A549 (cell line): ENCODE results near the gene IL23R. TPM values are rescaled to one million over a fixed set of nuclear protein-coding genes. Genes with fewer than 3 reads are reported as not detected.

Experiments
- ATAC-seq, 2 experiments: fragments of 200-7000 bp in 1 of 2; fragments of >200 bp in 1 of 2; cut with Nextera tagmentation in 1 of 2; cut with Tn5 transposase in 1 of 2; 3 replicates each; pipeline versions ENCODE4 v1.8.0 to v1.9.1; 2018 to 2020; ENCODE audit warnings: mild to moderate bottlenecking in 1 of 2, moderate library complexity in 1 of 2
- CTCF ChIA-PET: fragments of 300-600 bp; sonication (Branson Sonifier 250); formaldehyde crosslinking; extraction: SDS; loops from one replicate; lab custom pipeline; 2021; ENCODE audit warnings: antibody characterized with exemption, inconsistent platforms; lab: Yijun Ruan, JAX
- POLR2A ChIA-PET: fragments of 350-600 bp; formaldehyde crosslinking; extraction: SDS; loops from one replicate; lab custom pipeline; 2021; ENCODE audit warnings: antibody characterized with exemption, inconsistent platforms; lab: Yijun Ruan, JAX
- DNase-seq, 2 experiments: peaks; one replicate each; pipeline versions ENCODE4 v3.0.0 to v3.0.0-alpha.2; 2011 to 2016; ENCODE audit warnings: low read depth in 1 of 2, low spot score in 1 of 2
- FAIRE-seq: peaks from 2 replicates; lab custom pipeline; 2011; peaks lifted over from hg19 to GRCh38; lab: Jason Lieb, UNC
- H3K27ac ChIP-seq, 2 experiments: fragments of >200 bp; sonication (Bioruptor Twin); formaldehyde crosslinking; 3 replicates each; pipeline ENCODE4 v1.5.1; 2016 to 2017
- H3K4me1 ChIP-seq: fragments of >200 bp; sonication (Bioruptor Twin); formaldehyde crosslinking; 3 replicates; pipeline ENCODE4 v1.6.1; 2016
- H3K4me2 ChIP-seq: fragments of >200 bp; sonication (Bioruptor Twin); formaldehyde crosslinking; 3 replicates; pipeline ENCODE4 v1.6.1; 2016
- H3K4me3 ChIP-seq: fragments of >200 bp; sonication (Bioruptor Twin); formaldehyde crosslinking; 3 replicates; pipeline ENCODE4 v1.5.1; 2016
- H3K9me3 ChIP-seq: fragments of >200 bp; sonication (Bioruptor Twin); formaldehyde crosslinking; 3 replicates; pipeline ENCODE4 v1.6.1; 2016
- BHLHE40 ChIP-seq: IDR thresholded peaks from 2 replicates; pipeline ENCODE4 v1.6.1; 2012; ENCODE audit warnings: low read depth, low read length, inconsistent platforms
- CBX2 ChIP-seq: fragments of 200-600 bp; sonication (generic); IDR thresholded peaks from 2 replicates; pipeline ENCODE4 v1.6.1; 2016; ENCODE audit warnings: low read depth, mild to moderate bottlenecking, borderline replicate concordance
- CEBPB ChIP-seq, 2 experiments: fragments of >200 bp in 1 of 2; sonication (Bioruptor Twin) in 1 of 2; formaldehyde crosslinking in 1 of 2; IDR thresholded peaks; 2 replicates each; pipeline ENCODE4 v1.6.1; 2012 to 2016
- ESRRA ChIP-seq: fragments of 150-350 bp; IDR thresholded peaks from 2 replicates; pipeline ENCODE4 v1.6.1; 2014; ENCODE audit warnings: mild to moderate bottlenecking, low read length, borderline replicate concordance
- GATA3 ChIP-seq: IDR thresholded peaks from 2 replicates; pipeline ENCODE4 v1.6.1; 2012; ENCODE audit warnings: borderline replicate concordance
- HEYL ChIP-seq: fragments of 250-450 bp; sonication (Bioruptor Pico); IDR thresholded peaks from 2 replicates; pipeline ENCODE4 v1.8.0; 2021; ENCODE audit warnings: mild to moderate bottlenecking, moderate library complexity
- HOXB13 ChIP-seq: fragments of 250-450 bp; sonication (Bioruptor Pico); IDR thresholded peaks from 2 replicates; pipeline ENCODE4 v1.5.0; 2020; ENCODE audit warnings: low read depth, mild to moderate bottlenecking, moderate library complexity
- KDM5A ChIP-seq: fragments of 200-600 bp; sonication (generic); IDR thresholded peaks from 2 replicates; pipeline ENCODE4 v1.6.1; 2016; ENCODE audit warnings: antibody characterized with exemption, mild to moderate bottlenecking
- MAZ ChIP-seq: fragments of 150-350 bp; IDR thresholded peaks from 2 replicates; pipeline ENCODE4 v1.6.1; 2014; ENCODE audit warnings: antibody characterized with exemption, low read depth, low read length, borderline replicate concordance
- NPAS2 ChIP-seq: fragments of 250-450 bp; sonication (Bioruptor Pico); IDR thresholded peaks from 2 replicates; pipeline ENCODE4 v1.8.0; 2022; ENCODE audit warnings: mild to moderate bottlenecking, moderate library complexity, borderline replicate concordance
- NR3C1 ChIP-seq: fragments of >200 bp; sonication (Bioruptor Twin); formaldehyde crosslinking; IDR thresholded peaks from 3 replicates; pipeline ENCODE4 v1.6.1; 2017
- POLR2A ChIP-seq: IDR thresholded peaks from 2 replicates; pipeline ENCODE4 v1.6.1; 2012; ENCODE audit warnings: mild to moderate bottlenecking, low read length
- RARB ChIP-seq: fragments of 250-450 bp; sonication (Bioruptor Pico); IDR thresholded peaks from 2 replicates; pipeline ENCODE4 v1.8.0; 2021; ENCODE audit warnings: mild to moderate bottlenecking, moderate library complexity
- RCOR1 ChIP-seq: fragments of 150-350 bp; IDR thresholded peaks from 2 replicates; pipeline ENCODE4 v1.6.1; 2014; ENCODE audit warnings: antibody characterized with exemption, low read length, low read depth
- RFX5 ChIP-seq: fragments of 450-650 bp; IDR thresholded peaks from 2 replicates; pipeline ENCODE4 v1.7.1; 2014; ENCODE audit warnings: antibody characterized with exemption, mild to moderate bottlenecking, moderate library complexity
- SREBF2 ChIP-seq: fragments of 450-650 bp; IDR thresholded peaks from 2 replicates; pipeline ENCODE4 v1.6.1; 2014; ENCODE audit warnings: mild to moderate bottlenecking, moderate library complexity
- TP53 ChIP-seq: fragments of 250-450 bp; sonication (Bioruptor Pico); IDR thresholded peaks from 2 replicates; pipeline ENCODE4 v1.5.0; 2021; ENCODE audit warnings: mild to moderate bottlenecking, moderate library complexity
- ZFP36 ChIP-seq: fragments of 450-650 bp; IDR thresholded peaks from 2 replicates; pipeline ENCODE4 v1.6.1; 2014; ENCODE audit warnings: borderline replicate concordance; ENCODE audit not compliant: partially characterized antibody
- WGBS: methylation state at CpG from one replicate; pipeline ENCODE4 v1.1.6; 2017; ENCODE audit errors: missing lambda C conversion rate; 5-methylcytosine and 5-hydroxymethylcytosine counted together
- polyA plus RNA-seq, 4 experiments: library from polyadenylated mRNA; depleted of rRNA in 3 of 4; stranded (reverse); fragments of >200 nt; fragmentation: RNase III in 1 of 4; extraction: RNeasy Plus Mini Kit Qiagen cat#74134 plus additional on column Dnase treatment in 1 of 4; gene quantifications; 2 replicates in 3 of 4; 3 replicates in 1 of 4; pipeline ENCODE4 v1.2.3, GENCODE V29; 2011 to 2017
- TF ChIP-seq, protein P1 (sequence below): fragments of >200 bp; sonication (Bioruptor Twin); formaldehyde crosslinking; IDR thresholded peaks from 2 replicates; pipeline ENCODE4 v1.6.1; 2016
- TF ChIP-seq, protein P2 (sequence below): IDR thresholded peaks from 2 replicates; pipeline ENCODE4 v1.6.1; 2012; ENCODE audit warnings: low read depth, borderline replicate concordance
- TF ChIP-seq, protein P3 (sequence below): IDR thresholded peaks from 2 replicates; pipeline ENCODE4 v1.6.1; 2012
- TF ChIP-seq, protein P4 (sequence below): IDR thresholded peaks from 2 replicates; pipeline ENCODE4 v1.6.1; 2012
- TF ChIP-seq, protein P5 (sequence below): fragments of 250-450 bp; sonication (Bioruptor Pico); IDR thresholded peaks from 2 replicates; pipeline ENCODE4 v1.5.0; 2021; ENCODE audit warnings: mild to moderate bottlenecking, moderate library complexity, borderline replicate concordance

Gene IL23R
- polyA plus RNA-seq, 2 of the 4 experiments (the other 2 are of a cell fraction), result not detected

DNA sequence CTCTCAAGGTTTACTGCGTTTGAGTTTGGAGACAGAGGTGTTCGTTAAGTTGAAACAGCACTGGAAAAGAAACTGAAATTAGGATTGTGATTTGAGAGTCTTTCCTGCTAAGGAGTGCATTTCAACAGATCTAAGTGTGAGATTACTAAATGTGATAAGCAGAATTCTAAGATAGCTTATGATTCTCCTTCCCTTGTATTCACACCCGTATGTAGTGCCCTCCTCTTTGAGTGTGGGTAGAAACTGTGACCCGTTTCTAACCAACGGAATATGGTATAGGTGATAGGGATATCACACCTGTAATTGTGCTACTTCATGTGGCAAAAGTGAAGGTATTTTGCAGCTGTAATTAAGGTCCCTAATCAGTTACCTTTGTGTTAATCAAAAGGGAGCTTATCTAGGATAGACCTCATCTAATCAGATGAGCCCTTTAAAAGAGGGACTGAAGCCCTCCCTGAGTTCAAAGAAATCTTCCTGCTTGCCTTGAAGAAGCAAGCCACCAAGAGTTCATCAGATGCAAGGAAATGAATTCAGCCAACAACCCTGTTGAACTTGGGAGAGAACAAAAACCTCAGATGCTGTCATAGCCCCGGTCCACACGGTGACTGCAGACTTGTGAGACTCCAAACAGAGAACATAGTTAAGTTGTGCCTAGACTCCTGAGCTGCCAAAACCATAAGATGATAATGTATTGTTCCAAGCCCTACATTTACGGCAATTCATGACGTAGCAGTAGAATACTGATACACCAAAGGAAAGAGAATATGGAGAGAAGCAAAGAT, 128.8 kb downstream of the IL23R start:
- no peaks in the 10 kb centered on the region for H3K9me3 ChIP-seq
- 23% methylated on average over 9 of the region's 9 CpGs for WGBS
- H3K4me3 ChIP-seq, result no peak overlapping the region
- ChIA-PET CTCF (no interaction called here), POLR2A (no interaction called here)
- H3K4me2 ChIP-seq, result no peak overlapping the region
- no peak overlapping the region for H3K27ac ChIP-seq
- DNase-seq (no peak), FAIRE-seq (no peak), ATAC-seq (no peak)
- TF ChIP-seq SREBF2, result no peak
- no peaks in the 10 kb centered on the region for H3K4me1 ChIP-seq

DNA sequence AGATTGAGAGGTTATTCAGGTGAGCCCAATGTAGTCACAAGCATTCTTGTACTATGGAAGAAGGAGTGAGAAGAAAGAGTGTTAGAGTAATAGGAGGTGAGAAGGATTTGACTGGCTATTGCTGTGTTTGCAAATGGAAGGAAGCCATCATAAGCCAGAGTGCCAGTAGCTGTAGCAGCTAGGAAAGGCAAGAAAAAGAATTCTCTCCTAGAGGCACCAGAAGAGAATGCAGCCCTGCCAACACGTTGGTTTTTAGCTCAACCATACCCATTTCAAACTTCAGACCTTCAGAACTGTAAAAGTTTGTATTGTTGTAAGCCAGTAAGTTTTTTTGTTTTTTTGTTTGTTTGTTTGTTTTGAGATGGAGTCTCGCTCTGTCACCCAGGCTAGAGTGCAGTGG, 132.5 kb downstream of the IL23R start:
- no peaks in the 10 kb centered on the region for H3K4me1 ChIP-seq
- 7% methylated on average over 2 of the region's 2 CpGs for WGBS
- POLR2A ChIA-PET, result no interaction called here
- DNase-seq (no peak), ATAC-seq (peak in 1 of 2 experiments; percentile 62; a peak in 1 of 6 replicates), FAIRE-seq (no peak)
- H3K4me3 ChIP-seq, result no peak overlapping the region
- no peaks in the 10 kb centered on the region for H3K9me3 ChIP-seq
- CTCF ChIA-PET, result interaction anchor here (0.6 kb wide), 1 partner anchor 89 kb away, joined by 4 read pairs; no protein-coding TSS in a partner anchor
- no peak overlapping the region for H3K4me2 ChIP-seq
- no peak for TF ChIP-seq BHLHE40
- no peak for TF ChIP-seq RARB (CRISPR knock-in tag)
- TF ChIP-seq ESRRA, result no peak
- TF ChIP-seq ZFP36, result no peak
- TF ChIP-seq MAZ, result no peak
- no peak for TF ChIP-seq NR3C1
- TF ChIP-seq RCOR1, result no peak
- TF ChIP-seq POLR2A, result no peak
- TF ChIP-seq CBX2, result no peak
- TF ChIP-seq GATA3, result no peak
- no peak for TF ChIP-seq KDM5A
- TF ChIP-seq, protein P1, sequence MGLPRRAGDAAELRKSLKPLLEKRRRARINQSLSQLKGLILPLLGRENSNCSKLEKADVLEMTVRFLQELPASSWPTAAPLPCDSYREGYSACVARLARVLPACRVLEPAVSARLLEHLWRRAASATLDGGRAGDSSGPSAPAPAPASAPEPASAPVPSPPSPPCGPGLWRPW, result no peak
- TF ChIP-seq, protein P2, sequence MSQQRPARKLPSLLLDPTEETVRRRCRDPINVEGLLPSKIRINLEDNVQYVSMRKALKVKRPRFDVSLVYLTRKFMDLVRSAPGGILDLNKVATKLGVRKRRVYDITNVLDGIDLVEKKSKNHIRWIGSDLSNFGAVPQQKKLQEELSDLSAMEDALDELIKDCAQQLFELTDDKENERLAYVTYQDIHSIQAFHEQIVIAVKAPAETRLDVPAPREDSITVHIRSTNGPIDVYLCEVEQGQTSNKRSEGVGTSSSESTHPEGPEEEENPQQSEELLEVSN, result no peak
- TF ChIP-seq, protein P3, sequence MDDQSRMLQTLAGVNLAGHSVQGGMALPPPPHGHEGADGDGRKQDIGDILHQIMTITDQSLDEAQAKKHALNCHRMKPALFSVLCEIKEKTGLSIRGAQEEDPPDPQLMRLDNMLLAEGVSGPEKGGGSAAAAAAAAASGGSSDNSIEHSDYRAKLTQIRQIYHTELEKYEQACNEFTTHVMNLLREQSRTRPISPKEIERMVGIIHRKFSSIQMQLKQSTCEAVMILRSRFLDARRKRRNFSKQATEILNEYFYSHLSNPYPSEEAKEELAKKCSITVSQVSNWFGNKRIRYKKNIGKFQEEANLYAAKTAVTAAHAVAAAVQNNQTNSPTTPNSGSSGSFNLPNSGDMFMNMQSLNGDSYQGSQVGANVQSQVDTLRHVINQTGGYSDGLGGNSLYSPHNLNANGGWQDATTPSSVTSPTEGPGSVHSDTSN, result no peak
- TF ChIP-seq RFX5, result no peak
- TF ChIP-seq NPAS2 (CRISPR knock-in tag), result no peak
- TF ChIP-seq HEYL, result no peak
- no peak for TF ChIP-seq TP53
- no peak for TF ChIP-seq CEBPB (IDR thresholded peaks at IDR 0.05)
- no peak for TF ChIP-seq HOXB13 (CRISPR knock-in tag)
- H3K27ac ChIP-seq, result no peak overlapping the region

DNA sequence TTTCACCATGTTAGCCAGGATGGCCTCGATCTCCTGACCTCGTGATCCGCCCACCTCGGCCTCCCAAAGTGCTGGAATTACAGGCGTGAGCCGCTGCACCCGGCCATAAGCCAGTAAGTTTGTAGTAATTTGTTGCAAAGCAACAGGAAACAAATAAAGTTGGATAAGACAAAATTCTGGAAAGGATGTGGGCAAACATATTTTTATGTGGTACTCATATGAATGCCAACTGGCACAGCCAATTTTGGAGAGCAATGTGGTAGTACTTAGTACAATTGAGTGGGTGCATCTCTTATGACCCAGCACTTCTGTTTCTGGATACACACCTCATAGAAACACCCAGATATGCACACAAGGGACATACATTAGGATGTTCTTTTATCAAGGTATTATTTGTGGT, 133.0 kb downstream of the IL23R start:
- Histone ChIP-seq H3K4me3 (no peak overlapping the region), H3K9me3 (no peaks in the 10 kb centered on the region), H3K27ac (no peak overlapping the region), H3K4me2 (no peak overlapping the region), H3K4me1 (no peaks in the 10 kb centered on the region)
- 56% methylated on average over 7 of the region's 7 CpGs for WGBS
- ATAC-seq, result no peak
- CTCF ChIA-PET, result interaction anchor here (0.6 kb wide), 1 partner anchor 89 kb away, joined by 4 read pairs; no protein-coding TSS in a partner anchor
- POLR2A ChIA-PET, result no interaction called here
- FAIRE-seq, result no peak
- no peak for DNase-seq
- TF ChIP-seq, protein P4, sequence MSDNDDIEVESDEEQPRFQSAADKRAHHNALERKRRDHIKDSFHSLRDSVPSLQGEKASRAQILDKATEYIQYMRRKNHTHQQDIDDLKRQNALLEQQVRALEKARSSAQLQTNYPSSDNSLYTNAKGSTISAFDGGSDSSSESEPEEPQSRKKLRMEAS, result no peak
- TF ChIP-seq NR3C1 (no peak), KDM5A (no peak), GATA3 (no peak)
- TF ChIP-seq, protein P5, sequence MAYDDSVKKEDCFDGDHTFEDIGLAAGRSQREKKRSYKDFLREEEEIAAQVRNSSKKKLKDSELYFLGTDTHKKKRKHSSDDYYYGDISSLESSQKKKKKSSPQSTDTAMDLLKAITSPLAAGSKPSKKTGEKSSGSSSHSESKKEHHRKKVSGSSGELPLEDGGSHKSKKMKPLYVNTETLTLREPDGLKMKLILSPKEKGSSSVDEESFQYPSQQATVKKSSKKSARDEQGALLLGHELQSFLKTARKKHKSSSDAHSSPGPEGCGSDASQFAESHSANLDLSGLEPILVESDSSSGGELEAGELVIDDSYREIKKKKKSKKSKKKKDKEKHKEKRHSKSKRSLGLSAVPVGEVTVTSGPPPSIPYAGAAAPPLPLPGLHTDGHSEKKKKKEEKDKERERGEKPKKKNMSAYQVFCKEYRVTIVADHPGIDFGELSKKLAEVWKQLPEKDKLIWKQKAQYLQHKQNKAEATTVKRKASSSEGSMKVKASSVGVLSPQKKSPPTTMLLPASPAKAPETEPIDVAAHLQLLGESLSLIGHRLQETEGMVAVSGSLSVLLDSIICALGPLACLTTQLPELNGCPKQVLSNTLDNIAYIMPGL (CRISPR knock-in tag), result no peak
